HFF-Myc (cell line): ENCODE results near the gene NEDD1.
A peak's percentile ranks its signal among the peaks of the same experiment; 100 is the strongest.

Experiments
- DNase-seq: peaks from one replicate; pipeline ENCODE4 v3.0.0-alpha.2; 2011; ENCODE audit warnings: low read depth; ENCODE audit errors: extremely low read depth
- H3K4me3 ChIP-seq: replicated peaks from 2 replicates; pipeline ENCODE4 v1.5.1; 2011; ENCODE audit warnings: low read depth, mild to moderate bottlenecking, control low read depth, low read length
- TF ChIP-seq, protein P1 (sequence below): IDR thresholded peaks from 2 replicates; pipeline ENCODE4 v1.5.1; 2012; ENCODE audit warnings: mild to moderate bottlenecking, low read depth, low read length, control low read depth; ENCODE audit errors: missing control alignments

Gene NEDD1

DNA sequence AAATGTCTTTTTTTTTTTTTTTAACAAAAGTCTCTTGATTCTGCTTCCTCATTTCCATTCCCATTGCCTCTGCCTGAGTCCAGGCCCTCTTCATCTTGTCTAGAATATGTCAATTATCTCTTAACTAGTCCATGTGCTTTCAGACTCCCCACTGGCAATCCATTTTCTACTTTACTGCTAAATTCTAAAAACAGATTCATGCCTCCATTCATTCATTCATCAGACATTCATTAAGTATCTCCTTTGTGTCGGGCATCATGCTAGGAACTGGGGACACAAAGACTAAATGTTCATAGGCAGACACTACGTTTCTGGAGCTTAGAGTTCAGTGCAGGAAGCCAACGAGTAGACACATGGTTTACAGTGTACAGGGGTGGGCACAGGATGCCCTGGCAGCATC lies 9.6 kb upstream of the NEDD1 start:
- no peak for DNase-seq
- H3K4me3 ChIP-seq = no peak overlapping the region
- TF ChIP-seq, protein P1, sequence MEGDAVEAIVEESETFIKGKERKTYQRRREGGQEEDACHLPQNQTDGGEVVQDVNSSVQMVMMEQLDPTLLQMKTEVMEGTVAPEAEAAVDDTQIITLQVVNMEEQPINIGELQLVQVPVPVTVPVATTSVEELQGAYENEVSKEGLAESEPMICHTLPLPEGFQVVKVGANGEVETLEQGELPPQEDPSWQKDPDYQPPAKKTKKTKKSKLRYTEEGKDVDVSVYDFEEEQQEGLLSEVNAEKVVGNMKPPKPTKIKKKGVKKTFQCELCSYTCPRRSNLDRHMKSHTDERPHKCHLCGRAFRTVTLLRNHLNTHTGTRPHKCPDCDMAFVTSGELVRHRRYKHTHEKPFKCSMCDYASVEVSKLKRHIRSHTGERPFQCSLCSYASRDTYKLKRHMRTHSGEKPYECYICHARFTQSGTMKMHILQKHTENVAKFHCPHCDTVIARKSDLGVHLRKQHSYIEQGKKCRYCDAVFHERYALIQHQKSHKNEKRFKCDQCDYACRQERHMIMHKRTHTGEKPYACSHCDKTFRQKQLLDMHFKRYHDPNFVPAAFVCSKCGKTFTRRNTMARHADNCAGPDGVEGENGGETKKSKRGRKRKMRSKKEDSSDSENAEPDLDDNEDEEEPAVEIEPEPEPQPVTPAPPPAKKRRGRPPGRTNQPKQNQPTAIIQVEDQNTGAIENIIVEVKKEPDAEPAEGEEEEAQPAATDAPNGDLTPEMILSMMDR = no peak

DNA sequence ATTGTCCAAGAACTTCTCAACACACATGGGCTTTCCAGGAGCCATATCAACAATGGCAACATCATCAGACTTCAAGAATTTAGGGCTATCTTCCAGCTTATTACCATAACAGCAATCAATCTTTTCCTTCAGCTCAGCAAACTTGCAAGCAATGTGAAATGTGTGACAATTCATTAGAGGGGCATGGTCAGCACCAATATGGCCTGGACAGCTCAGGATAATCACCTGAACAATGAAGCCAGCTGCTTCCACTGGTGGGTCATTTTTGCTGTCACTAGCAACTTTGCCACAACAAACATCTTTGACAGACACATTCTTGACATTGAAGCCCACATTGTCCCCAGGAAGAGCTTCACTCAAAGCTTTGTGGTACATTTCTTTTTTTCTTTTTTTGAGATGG lies 5.9 kb upstream of the NEDD1 start:
- DNase-seq = no peak
- H3K4me3 ChIP-seq = no peak overlapping the region
- TF ChIP-seq, protein P1 = no peak

DNA sequence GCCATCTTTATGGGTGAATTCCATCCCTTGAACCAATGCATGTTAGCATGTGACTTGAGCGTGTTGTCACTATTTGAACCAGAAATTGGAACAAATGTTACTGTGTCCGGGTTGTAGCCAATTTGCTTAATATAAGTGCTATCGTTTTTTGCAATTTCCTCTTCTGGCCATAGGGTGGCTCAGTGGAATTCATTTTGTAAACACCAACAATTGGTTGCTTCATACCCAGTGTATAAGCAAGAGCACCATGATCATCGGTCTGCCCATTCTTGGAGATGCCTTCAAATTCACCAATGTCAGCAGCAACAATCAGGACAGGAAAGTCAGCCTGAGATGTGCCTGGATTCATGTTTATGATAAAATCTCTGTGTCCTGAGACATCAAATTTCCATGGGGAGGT lies 5.0 kb upstream of the NEDD1 start:
- TF ChIP-seq, protein P1 = peak; percentile 5
- no peak overlapping the region for H3K4me3 ChIP-seq
- no peak for DNase-seq

DNA sequence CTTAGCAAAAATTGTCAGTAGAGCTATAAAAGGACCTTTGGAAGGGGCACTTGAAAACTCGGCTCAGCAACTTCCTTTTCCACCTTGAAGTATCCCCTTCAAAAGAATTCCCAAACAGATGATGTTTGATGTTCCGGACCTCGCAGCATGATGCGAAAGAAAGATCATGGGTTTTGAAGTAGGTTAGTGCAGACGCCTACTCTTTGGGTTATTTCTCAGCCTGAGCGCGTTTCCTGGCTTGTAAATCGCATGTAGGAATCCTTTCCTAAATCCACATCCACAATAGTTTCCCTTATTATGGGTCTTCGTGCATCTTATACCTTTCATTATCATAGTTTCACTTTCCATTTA lies 584 bp upstream of the NEDD1 start:
- no peak for DNase-seq

DNA sequence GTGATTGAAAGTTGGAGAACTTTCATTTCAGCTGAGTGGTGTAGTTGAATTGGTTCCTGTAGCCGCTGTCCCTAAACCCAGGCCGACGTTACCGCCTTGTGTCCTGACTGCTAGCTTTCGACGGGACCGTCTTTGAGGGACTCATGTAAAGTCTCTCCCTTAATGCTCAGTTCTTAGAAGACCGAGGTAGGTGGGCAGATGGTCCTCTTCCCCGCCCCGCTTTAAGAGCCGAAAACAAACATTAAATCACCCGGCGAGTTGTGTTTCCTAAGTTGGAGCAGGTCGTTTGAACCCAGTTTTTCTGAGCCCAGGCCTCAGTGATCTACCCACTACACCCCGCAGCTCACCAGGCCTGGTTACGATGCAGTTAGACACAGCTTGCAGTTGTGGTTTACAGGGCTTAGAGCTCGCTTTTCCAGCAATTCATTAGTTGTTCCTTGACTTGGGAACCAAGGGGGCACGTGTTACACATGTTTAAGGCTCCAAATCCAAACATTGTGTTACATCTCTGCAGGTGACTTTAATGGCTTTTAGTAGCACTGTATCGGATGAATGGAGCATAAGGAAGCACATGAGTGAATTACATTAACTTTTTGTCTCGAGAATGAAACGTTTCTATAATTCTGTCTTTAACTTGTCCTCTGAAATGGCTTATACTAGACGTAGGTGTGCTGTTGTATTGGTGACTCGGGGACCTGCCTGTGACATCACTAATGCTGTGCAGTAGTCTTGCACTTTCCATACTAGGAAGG lies 790 bp downstream of the NEDD1 start:
- DNase-seq = no peak
- TF ChIP-seq, protein P1 = no peak
- H3K4me3 ChIP-seq = peak overlapping the region; percentile 83

More for the DNA sequence above, 584 bp upstream of the NEDD1 start:
- TF ChIP-seq, protein P1 = no peak
- H3K4me3 ChIP-seq = peak overlapping the region; percentile 83

DNA sequence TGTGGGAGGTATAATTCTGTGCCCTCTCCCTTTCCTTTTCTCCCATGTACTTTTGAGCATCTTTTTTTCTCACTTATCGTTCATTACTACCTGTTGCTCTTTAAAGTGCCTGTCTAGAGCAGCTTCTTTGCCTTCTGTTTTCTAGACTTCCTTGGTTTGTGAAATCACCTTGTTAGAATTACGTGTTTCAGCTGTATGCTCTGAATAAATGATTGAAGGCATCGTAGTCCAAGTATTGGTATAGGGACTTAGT lies 1.3 kb downstream of the NEDD1 start:
- H3K4me3 ChIP-seq = peak overlapping the region; percentile 83
- TF ChIP-seq, protein P1 = no peak
- no peak for DNase-seq

DNA sequence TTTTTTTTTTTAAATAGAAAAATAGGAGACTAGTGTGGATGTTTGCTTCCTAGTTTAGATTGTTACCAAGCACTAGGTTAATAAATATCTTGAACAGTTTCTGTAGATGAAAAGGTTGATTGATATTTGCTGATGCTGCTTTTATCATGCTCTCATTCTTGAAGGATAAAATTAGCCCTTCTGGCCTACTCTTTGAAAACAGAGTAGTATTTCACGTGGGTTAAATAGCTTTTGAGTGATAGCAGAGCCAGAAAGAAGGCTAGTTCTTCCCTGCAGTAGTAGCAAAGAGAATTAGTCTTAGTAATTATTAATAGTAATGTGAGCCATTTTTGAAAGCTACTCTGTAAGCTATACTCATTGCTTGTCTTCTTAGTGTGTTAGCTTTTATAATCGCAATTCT lies 5.2 kb downstream of the NEDD1 start:
- H3K4me3 ChIP-seq = no peak overlapping the region
- TF ChIP-seq, protein P1 = no peak
- no peak for DNase-seq
